HUES64 (cell line): ENCODE results near the gene C4orf54.

Experiments
- H3K27ac ChIP-seq: 2 replicates; pipeline ENCODE4 v1.7.0; 2013; ENCODE audit warnings: low read depth, low read length, inconsistent platforms
- H3K27me3 ChIP-seq: 2 replicates; pipeline ENCODE4 v1.6.1; 2013; ENCODE audit warnings: mild to moderate bottlenecking, low read length; ENCODE audit not compliant: insufficient read depth
- H3K36me3 ChIP-seq: 2 replicates; pipeline ENCODE4 v1.6.1; 2013; ENCODE audit warnings: mild to moderate bottlenecking, low read length; ENCODE audit not compliant: insufficient read depth
- H3K4me1 ChIP-seq: 2 replicates; pipeline ENCODE4 v1.6.1; 2013; ENCODE audit warnings: mild to moderate bottlenecking, low read length, moderate library complexity; ENCODE audit not compliant: insufficient read depth
- H3K4me3 ChIP-seq: 2 replicates; pipeline ENCODE4 v1.5.1; 2013; ENCODE audit warnings: mild to moderate bottlenecking, low read length, moderate library complexity
- H3K9ac ChIP-seq: 2 replicates; pipeline ENCODE4 v1.6.1; 2013; ENCODE audit warnings: mild to moderate bottlenecking, low read depth, low read length
- H3K9me3 ChIP-seq: 2 replicates; pipeline ENCODE4 v1.6.1; 2013; ENCODE audit warnings: low read depth, low read length; ENCODE audit not compliant: insufficient read depth
- WGBS: fragments of 150-250, 120-280 bp; methylation state at CpG from one replicate; pipeline ENCODE4 v1.1.7; 2013; ENCODE audit warnings: missing lambda C conversion rate; 5-methylcytosine and 5-hydroxymethylcytosine counted together

Gene C4orf54

DNA sequence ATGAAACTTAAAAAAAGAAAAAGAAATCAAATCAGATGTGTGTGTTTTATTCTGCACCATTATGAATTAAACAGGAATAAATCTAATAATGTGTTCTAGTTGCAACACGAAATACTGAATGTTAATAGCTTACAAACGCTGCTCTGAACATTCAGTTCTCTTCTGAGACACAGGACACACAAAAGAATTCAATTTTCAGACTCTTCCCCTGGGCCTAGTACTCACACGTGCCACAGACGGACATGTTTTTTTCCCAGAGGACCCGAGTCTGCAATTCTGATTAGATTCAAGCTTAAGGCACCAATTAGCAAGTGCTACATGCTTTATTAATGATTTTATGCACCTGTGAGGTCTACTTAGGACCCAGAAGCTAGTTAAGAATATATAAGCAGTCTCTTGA is 20.5 kb downstream of the C4orf54 start:
- Histone ChIP-seq H3K4me3 (no peak overlapping the region), H3K27me3 (no peaks in the 10 kb centered on the region), H3K9ac (no peak overlapping the region), H3K4me1 (peaks cover 9% of the 10 kb centered on the region), H3K9me3 (no peaks in the 10 kb centered on the region), H3K36me3 (no peaks in the 10 kb centered on the region), H3K27ac (no peak overlapping the region)
- WGBS = 74% methylated on average over 5 of the region's 5 CpGs

DNA sequence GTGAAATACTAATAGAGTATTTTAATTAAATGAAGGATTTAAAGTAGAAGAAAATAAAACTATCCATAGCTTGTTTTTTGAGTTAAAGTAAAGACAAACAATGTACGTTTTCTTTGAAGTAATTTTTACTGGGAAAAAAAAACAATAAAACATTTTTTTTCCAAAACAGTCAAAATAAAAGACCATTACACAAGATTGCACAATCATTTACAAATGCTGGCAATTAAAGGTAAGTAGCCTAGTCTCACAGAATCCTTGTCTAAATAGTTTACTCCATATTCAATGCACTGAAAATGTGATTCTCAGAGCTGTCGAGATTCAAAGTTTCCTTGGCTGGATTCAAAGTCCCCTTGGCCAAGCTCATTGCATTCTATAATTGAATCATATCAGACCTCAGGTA is 21.2 kb downstream of the C4orf54 start:
- no peaks in the 10 kb centered on the region for H3K27me3 ChIP-seq
- 92% methylated on average over 1 of the region's 2 CpGs for WGBS
- H3K9ac ChIP-seq = no peak overlapping the region
- H3K27ac ChIP-seq = no peak overlapping the region
- H3K4me3 ChIP-seq = no peak overlapping the region
- H3K4me1 ChIP-seq = peaks cover 9% of the 10 kb centered on the region
- no peaks in the 10 kb centered on the region for H3K9me3 ChIP-seq
- no peaks in the 10 kb centered on the region for H3K36me3 ChIP-seq

DNA sequence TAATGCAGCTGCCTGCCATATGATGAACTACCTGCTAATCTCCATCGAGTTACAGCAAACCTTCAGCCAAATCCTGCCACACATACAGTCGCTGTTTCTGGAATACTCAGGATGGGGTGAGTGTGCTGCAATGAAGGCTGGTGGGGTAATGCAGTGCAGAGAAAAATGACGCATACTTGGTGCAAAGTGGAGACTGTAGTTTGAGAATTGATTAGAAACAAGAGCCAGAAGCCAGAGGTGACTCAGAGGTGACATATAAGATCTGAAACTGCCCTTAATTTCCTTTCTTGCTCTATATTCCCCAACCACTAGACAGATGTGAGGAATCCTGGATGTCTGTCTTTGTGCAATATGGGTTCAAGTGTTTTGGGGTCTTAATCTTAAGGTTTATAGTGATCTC is 22.0 kb downstream of the C4orf54 start:
- H3K27ac ChIP-seq = no peak overlapping the region
- 89% methylated on average over 3 of the region's 3 CpGs for WGBS
- H3K4me3 ChIP-seq = no peak overlapping the region
- no peaks in the 10 kb centered on the region for H3K9me3 ChIP-seq
- no peak overlapping the region for H3K9ac ChIP-seq
- H3K27me3 ChIP-seq = no peaks in the 10 kb centered on the region
- no peaks in the 10 kb centered on the region for H3K36me3 ChIP-seq
- H3K4me1 ChIP-seq = peaks cover 3% of the 10 kb centered on the region; the same call in 1 of the 2 replicates

DNA sequence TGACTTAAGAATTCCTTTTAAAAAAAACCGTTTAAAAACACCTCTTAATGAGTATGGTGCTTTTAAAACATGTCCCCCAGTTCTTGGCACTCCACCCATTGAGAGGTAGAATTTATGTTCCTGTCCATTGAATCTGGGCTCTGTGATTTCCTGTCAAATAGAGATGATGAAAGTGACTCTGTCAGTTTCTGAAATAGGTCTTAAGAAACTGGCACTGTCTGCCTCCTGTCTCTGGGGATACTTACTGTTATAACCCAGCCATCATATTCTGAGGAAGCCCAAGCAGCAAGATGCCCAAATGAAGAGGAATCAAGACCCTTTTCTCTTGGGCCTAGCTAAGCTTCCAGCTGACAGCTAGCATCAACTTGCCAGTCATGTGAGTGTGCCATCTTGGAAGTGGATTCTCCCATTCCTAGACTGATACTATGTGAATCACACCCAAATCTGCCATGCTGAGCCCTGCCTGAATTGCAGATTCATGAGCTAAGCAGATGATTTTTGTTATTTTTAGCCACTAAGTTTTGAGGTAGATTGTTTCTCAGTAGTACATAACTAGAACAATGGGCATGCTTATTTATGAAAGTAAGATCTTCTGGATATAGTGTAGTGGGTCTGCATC is 22.8 kb downstream of the C4orf54 start:
- WGBS = no CpG with 5 or more reads among the region's 1 CpG
- H3K4me1 ChIP-seq = no peaks in the 10 kb centered on the region
- H3K9me3 ChIP-seq = no peaks in the 10 kb centered on the region
- no peak overlapping the region for H3K9ac ChIP-seq
- no peaks in the 10 kb centered on the region for H3K36me3 ChIP-seq
- no peak overlapping the region for H3K4me3 ChIP-seq
- H3K27ac ChIP-seq = no peak overlapping the region
- H3K27me3 ChIP-seq = no peaks in the 10 kb centered on the region

DNA sequence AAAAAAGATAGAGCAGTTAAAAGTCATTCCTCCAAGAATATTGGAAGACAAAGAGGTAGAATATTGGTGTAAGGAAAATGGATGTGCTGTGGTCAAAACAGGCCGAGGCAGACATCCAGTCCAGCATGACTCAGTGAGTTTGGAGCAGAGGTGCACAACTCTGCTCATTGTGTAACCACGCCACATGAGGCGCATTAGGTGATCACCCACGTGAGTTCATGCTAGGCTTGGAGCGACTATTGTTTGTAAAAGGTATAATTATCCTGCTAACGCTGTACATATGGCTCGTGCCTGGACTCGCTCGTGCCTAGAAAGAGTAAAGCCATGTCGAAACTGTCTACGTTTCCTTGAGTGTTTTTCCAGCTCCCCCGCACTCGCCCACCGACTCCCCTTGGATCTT is 23.9 kb downstream of the C4orf54 start:
- H3K9me3 ChIP-seq = no peaks in the 10 kb centered on the region
- 94% methylated on average over 14 of the region's 14 CpGs for WGBS
- no peak overlapping the region for H3K27ac ChIP-seq
- H3K27me3 ChIP-seq = no peaks in the 10 kb centered on the region
- no peaks in the 10 kb centered on the region for H3K4me1 ChIP-seq
- no peak overlapping the region for H3K9ac ChIP-seq
- H3K4me3 ChIP-seq = no peak overlapping the region
- no peaks in the 10 kb centered on the region for H3K36me3 ChIP-seq

DNA sequence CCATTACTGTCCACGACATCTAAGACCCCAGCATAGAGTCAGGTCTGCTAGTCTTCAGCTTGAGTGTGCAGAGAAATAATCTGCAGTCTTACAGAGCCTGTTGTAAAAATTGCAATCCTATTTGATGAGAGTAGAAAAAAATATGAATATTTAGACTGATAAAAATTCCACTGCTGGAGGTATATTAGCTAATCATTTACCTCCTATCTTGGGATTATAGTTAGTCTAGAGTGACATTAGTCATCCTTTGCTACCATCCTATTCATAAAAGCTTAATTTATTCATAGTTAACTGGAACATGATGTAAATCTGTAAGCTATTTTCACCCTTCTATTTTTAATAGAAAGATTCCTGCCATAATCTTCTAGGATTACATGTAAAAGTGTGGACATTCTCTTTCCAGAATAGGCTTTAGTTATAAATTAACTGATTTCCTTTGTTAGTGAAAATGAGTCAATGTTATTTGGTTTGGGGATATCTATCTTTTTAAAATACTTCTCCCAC is 26.7 kb downstream of the C4orf54 start:
- Histone ChIP-seq H3K27me3 (no peaks in the 10 kb centered on the region), H3K36me3 (no peaks in the 10 kb centered on the region), H3K4me3 (no peak overlapping the region), H3K9me3 (no peaks in the 10 kb centered on the region), H3K4me1 (no peaks in the 10 kb centered on the region), H3K27ac (no peak overlapping the region), H3K9ac (no peak overlapping the region)
- 100% methylated on average over 1 of the region's 1 CpG for WGBS

DNA sequence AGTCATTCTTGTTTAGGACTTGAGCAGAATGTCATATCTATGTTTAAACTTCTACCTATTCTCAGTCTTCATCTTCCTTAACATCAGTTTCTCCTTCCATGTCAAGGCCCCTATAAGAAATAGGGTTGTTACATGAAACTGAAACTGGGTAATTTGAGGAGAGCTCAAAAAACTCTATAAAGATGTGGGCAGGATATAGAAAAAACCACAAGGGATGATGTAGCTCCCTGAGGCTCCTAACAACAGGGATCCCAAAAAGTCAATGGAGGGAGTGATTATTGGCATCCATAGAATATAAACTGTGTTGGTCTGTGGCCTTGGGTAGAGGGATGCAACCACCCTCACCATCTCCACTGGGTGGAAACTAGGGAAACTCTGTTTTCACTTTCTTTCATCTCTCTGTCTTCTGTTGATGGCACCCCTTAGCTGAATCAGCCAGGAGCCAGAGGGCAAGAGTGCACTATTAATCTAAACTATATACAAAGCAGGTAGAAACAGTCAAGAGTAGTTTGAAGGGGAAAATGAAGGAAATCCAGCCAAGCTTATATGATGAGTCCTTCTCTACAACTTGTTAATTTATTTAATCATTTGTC is 27.6 kb downstream of the C4orf54 start:
- H3K9ac ChIP-seq = no peak overlapping the region
- H3K4me1 ChIP-seq = no peaks in the 10 kb centered on the region
- no peak overlapping the region for H3K4me3 ChIP-seq
- H3K9me3 ChIP-seq = no peaks in the 10 kb centered on the region
- H3K27me3 ChIP-seq = no peaks in the 10 kb centered on the region
- H3K36me3 ChIP-seq = no peaks in the 10 kb centered on the region
- no peak overlapping the region for H3K27ac ChIP-seq

DNA sequence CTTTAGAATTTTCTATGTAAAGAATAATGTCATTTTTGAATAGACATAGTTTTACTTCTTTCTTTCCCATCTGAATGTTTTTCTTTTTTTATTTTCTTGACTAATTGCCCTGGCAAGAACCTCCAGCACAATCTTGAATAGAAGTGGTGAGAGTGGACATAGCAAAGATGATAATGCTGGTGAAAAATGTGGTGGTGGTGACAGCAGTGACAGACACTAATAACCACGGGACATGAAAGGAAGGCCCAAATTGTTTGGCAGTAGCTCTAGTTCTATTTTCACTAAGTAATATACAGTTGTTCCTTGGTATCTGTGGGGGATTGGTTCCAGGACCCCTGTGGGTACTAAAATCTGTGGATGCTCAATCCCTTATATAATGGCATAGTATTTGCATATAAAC is 29.6 kb downstream of the C4orf54 start:
- 90% methylated on average over 1 of the region's 1 CpG for WGBS

DNA sequence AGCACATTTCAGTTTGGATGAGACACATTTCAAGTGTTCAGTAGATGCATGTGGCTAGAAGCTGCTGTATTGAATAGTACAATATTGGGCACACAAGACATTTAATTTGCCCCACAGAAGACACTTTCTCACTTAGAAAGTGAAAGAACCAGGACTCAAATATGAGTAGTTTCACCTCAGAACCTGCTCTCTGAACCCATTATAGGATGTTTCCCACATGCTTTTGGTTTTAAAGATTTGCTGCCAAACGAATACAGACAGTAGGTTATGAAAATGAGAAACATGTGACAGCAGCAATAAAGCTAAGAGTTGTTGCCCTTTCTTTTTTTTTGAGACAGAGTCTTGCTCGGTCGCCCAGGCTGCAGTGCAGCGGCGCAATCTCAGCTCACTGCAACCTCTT is 32.3 kb downstream of the C4orf54 start:
- 97% methylated on average over 5 of the region's 5 CpGs for WGBS
- H3K9ac ChIP-seq = no peak overlapping the region
- no peaks in the 10 kb centered on the region for H3K9me3 ChIP-seq
- no peaks in the 10 kb centered on the region for H3K36me3 ChIP-seq
- no peak overlapping the region for H3K4me3 ChIP-seq
- no peak overlapping the region for H3K27ac ChIP-seq
- H3K4me1 ChIP-seq = peaks cover 25% of the 10 kb centered on the region
- no peaks in the 10 kb centered on the region for H3K27me3 ChIP-seq

More for the DNA sequence above, 29.6 kb downstream of the C4orf54 start:
- Histone ChIP-seq H3K36me3 (no peaks in the 10 kb centered on the region), H3K9ac (no peak overlapping the region), H3K4me3 (no peak overlapping the region), H3K9me3 (no peaks in the 10 kb centered on the region), H3K4me1 (peaks cover 11% of the 10 kb centered on the region), H3K27me3 (no peaks in the 10 kb centered on the region), H3K27ac (no peak overlapping the region)

DNA sequence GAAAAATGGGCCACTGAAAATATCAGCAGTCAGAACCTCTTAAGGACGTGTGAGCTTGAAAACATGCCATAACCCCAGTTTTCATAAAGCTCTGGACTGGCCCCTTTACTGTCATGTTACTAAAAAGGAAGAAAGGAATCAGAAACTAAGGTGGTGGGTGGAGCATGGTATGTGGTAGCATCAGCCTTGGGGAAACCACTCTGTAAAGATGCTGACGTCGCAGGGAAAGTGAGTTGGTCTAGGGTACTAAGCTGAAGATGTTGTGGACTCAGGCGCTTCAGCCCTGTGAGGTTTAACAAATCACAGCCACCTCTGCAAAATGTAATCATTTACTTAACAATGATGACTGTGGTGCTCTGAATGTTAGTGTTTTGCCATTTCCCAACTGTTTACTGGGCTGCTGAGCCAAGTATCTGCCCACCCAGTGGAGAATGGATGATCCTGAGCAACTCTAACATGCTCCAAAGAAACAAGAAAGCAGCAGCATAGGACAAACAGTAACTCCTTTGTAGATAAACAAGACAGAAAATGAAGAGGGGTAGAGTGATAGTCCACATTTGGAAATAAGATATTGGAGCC is 33.4 kb downstream of the C4orf54 start:
- Histone ChIP-seq H3K27ac (no peak overlapping the region), H3K27me3 (no peaks in the 10 kb centered on the region), H3K9me3 (no peaks in the 10 kb centered on the region), H3K9ac (no peak overlapping the region), H3K4me1 (peaks cover 25% of the 10 kb centered on the region), H3K36me3 (no peaks in the 10 kb centered on the region), H3K4me3 (no peak overlapping the region)
- 69% methylated on average over 3 of the region's 4 CpGs for WGBS

DNA sequence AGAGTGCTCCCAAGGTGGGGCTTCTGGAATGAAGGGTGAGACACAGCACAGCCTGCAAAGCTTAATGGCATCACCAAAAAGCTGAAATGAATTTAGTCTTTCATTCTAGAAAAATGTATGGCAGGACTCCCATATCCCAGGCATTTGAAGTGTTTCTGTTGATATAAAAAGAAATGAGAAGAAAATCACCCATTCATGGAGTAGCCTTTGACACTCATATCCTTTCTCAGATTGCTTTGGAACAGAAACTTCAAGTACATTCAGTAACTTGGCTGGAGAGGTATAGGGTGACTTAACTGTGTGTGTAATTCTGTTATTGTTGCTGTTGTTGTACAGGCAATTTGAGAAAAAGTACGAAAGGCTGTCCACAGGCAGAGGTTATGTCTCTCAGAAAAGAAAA is 35.3 kb downstream of the C4orf54 start:
- no peaks in the 10 kb centered on the region for H3K9me3 ChIP-seq
- 94% methylated on average over 1 of the region's 1 CpG for WGBS
- H3K36me3 ChIP-seq = no peaks in the 10 kb centered on the region
- H3K27me3 ChIP-seq = no peaks in the 10 kb centered on the region
- H3K9ac ChIP-seq = no peak overlapping the region
- no peak overlapping the region for H3K4me3 ChIP-seq
- no peak overlapping the region for H3K27ac ChIP-seq
- H3K4me1 ChIP-seq = peaks cover 25% of the 10 kb centered on the region
